ENCODE measurements around the gene IDH2. TPM values are rescaled to one million over a fixed set of nuclear protein-coding genes. Genes with fewer than 3 reads are reported as not detected.

IDH2 gene
- total RNA-seq, 4 donors from 2014 or later, result 89.9 to 184 (median 119) TPM

GRCh38 chr15:90083954-90084607 lies 18.2 kb downstream of the IDH2 start:
- no peak overlapping the region for H3K27ac ChIP-seq
- H3K4me1 ChIP-seq, result peaks cover 0 to 4% (median 0%) of the 10 kb centered on the region in 4 donors
- peaks cover 0 to 79% (median 0%) of the 10 kb centered on the region in 3 donors for H3K36me3 ChIP-seq
- no peak for DNase-seq
- TF ChIP-seq CTCF (IDR thresholded peaks at IDR 0.05), result no peak
- no peak for TF ChIP-seq POLR2A (IDR thresholded peaks at IDR 0.05)
- no peaks in the 10 kb centered on the region for H3K27me3 ChIP-seq
- no peaks in the 10 kb centered on the region for H3K9me3 ChIP-seq
- no peak overlapping the region for H3K4me3 ChIP-seq

- TF ChIP-seq CTCF (IDR thresholded peaks at IDR 0.05) (no peak), POLR2A (IDR thresholded peaks at IDR 0.05) (no peak)
- H3K4me1 ChIP-seq, result peaks cover 0 to 4% (median 0%) of the 10 kb centered on the region in 4 donors
These were observed 18.8 kb downstream of the IDH2 start for GRCh38 chr15:90083419-90083818.

DNA sequence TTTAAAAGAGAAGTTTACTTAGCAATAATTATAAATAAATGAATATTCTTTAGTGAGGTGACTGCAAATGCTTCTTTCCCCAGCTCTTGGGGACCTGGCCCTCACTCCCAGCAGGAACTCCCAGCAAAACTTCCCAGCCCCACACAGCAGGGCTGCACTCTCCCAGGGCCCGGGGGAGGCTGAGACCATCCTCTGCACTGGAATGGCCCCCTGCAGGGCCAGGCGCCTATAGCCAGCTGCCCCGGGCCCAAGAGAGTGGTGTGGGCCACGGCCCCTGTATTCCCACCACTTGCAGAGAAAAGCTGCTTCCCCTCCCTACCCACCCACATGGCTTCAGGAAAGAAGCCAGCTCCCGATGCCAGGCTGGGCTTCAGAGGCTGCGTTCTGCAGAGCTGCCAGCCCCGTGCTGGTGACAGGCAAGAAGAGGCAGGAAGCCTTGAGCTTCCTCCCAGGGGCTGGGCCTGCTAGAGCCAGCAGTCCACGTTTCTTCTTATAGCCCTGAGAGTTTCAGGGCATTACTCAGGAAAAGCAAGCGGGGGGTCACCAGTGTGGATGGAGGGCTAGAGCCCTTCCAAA lies 20.0 kb downstream of the IDH2 start:
- no peak for DNase-seq
- H3K27ac ChIP-seq, result no peak overlapping the region
- no peak overlapping the region for H3K4me3 ChIP-seq
- no peaks in the 10 kb centered on the region for H3K27me3 ChIP-seq
- TF ChIP-seq CTCF (IDR thresholded peaks at IDR 0.05), result no peak
- TF ChIP-seq POLR2A (IDR thresholded peaks at IDR 0.05), result no peak
- peaks cover 0 to 76% (median 0%) of the 10 kb centered on the region in 3 donors for H3K36me3 ChIP-seq
- peaks cover 0 to 4% (median 0%) of the 10 kb centered on the region in 4 donors for H3K4me1 ChIP-seq
- no peaks in the 10 kb centered on the region for H3K9me3 ChIP-seq

More at GRCh38 chr15:90083419-90083818, 18.8 kb downstream of the IDH2 start:
- no peak for DNase-seq
- H3K27me3 ChIP-seq, result no peaks in the 10 kb centered on the region
- peaks cover 0 to 79% (median 0%) of the 10 kb centered on the region in 3 donors for H3K36me3 ChIP-seq
- no peaks in the 10 kb centered on the region for H3K9me3 ChIP-seq
- no peak overlapping the region for H3K27ac ChIP-seq
- H3K4me3 ChIP-seq, result no peak overlapping the region

DNA sequence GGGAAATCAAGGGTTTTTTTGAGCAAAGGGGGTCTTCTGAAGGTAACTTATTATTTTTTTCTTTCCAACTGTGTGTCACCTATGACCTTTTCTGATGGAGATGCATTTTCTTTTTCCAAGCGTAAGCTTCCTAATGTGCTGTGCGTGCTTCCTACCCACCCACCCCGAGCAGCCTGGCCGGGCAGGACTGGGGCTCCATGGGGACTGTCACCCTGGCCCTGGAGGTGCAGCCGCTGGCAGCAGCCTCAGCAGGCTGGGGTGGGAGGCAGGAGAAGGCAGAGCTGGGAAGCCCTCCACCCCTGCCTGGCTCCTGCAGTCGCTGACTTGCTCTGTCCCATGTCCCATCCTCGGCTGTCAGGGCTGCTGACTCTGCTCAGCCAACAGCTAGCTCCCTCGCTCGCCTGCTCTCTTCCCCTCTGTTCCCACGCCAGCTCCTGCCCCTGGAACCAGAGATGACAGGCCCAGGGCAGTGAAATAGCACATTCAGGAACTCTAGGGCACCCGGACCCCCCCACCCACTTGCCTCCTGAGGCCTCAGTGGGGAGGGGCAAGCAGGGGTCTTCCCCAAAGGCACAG lies 21.4 kb downstream of the IDH2 start:
- no peak overlapping the region for H3K4me3 ChIP-seq
- H3K27me3 ChIP-seq, result no peaks in the 10 kb centered on the region
- TF ChIP-seq CTCF (IDR thresholded peaks at IDR 0.05), result no peak
- H3K36me3 ChIP-seq, result peaks cover 0 to 76% (median 0%) of the 10 kb centered on the region in 3 donors
- no peak overlapping the region for H3K27ac ChIP-seq
- peaks cover 0 to 9% (median 0%) of the 10 kb centered on the region in 4 donors for H3K4me1 ChIP-seq
- H3K9me3 ChIP-seq, result no peaks in the 10 kb centered on the region
- no peak for DNase-seq

GRCh38 chr15:90080458-90080755 lies 21.9 kb downstream of the IDH2 start:
- H3K9me3 ChIP-seq, result no peaks in the 10 kb centered on the region
- H3K27me3 ChIP-seq, result no peaks in the 10 kb centered on the region
- no peak overlapping the region for H3K27ac ChIP-seq
- H3K4me3 ChIP-seq, result no peak overlapping the region
- peaks cover 0 to 14% (median 2%) of the 10 kb centered on the region in 4 donors for H3K4me1 ChIP-seq
- peaks cover 0 to 74% (median 0%) of the 10 kb centered on the region in 3 donors for H3K36me3 ChIP-seq
- TF ChIP-seq CTCF (IDR thresholded peaks at IDR 0.05) (no peak), POLR2A (IDR thresholded peaks at IDR 0.05) (no peak)
- no peak for DNase-seq
